Astrocyte of the cerebellum (primary cell): ENCODE measurements around the gene PCNX2.

Experiments
- DNase-seq: peaks from one replicate; pipeline ENCODE4 v3.0.0-alpha.2; 2011; ENCODE audit warnings: low read depth
- H3K4me3 ChIP-seq: 2 replicates; pipeline ENCODE4 v1.5.1; 2011; ENCODE audit warnings: mild to moderate bottlenecking, low read depth, low read length, moderate library complexity
- in situ Hi-C: cut with HindIII; loops from 2 replicates; pipeline ENCODE4 v1.10.0; 2017; ENCODE audit warnings: low sequenced_read_pairs
- TF ChIP-seq, protein P1 (sequence below): IDR thresholded peaks from 2 replicates; pipeline ENCODE4 v1.5.1; 2012; ENCODE audit warnings: low read length, low read depth, moderate library complexity, mild to moderate bottlenecking; ENCODE audit errors: missing control alignments

The PCNX2 gene

DNA sequence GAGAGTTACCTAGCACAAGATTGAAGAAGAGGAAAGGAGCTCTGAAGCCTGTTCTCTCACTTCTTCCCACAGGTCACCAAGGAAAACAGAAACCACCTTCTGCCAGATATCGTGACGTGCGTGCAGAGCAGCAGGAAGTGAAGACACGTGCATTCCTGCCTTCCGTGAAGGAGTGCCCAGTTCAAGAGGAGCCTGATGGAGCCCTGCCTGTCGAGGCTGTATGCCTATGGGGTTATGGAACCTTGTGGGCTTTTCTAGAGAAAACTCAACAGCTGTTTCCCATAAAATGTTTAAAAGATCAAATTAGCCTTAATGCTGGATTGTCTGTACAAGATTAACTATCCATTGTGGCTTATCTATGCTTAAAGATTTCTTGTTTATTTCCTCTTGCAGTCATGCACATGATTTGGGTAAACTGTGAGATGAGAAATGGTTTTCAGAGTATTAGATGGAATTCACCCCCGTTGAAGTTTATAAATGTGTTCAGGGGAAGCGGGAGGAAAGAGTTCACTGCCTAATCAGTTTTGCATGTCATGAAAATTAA is 317.4 kb downstream of the PCNX2 start:
- DNase-seq: no peak

DNA sequence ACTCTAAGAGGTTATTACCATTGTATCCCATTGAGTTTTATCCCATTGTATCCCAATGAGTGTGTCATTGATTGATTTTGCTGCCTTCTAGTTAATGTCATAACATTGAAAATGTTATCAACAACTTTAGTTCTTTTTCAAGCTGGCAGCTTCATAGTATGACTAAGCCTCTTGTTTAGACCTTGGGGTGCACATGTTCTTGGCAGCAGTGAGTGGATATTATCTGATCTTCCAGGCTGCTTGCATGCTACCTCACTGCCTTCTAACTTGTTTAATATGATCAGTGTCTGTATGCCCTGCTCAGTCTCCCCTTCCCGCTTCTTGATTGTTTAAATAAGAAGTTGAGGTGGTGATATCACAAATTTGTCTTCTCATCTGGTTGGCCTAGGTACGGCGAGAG is 320.6 kb downstream of the PCNX2 start:
- DNase-seq: no peak
- in situ Hi-C loops: no loop called here
- TF ChIP-seq, protein P1, sequence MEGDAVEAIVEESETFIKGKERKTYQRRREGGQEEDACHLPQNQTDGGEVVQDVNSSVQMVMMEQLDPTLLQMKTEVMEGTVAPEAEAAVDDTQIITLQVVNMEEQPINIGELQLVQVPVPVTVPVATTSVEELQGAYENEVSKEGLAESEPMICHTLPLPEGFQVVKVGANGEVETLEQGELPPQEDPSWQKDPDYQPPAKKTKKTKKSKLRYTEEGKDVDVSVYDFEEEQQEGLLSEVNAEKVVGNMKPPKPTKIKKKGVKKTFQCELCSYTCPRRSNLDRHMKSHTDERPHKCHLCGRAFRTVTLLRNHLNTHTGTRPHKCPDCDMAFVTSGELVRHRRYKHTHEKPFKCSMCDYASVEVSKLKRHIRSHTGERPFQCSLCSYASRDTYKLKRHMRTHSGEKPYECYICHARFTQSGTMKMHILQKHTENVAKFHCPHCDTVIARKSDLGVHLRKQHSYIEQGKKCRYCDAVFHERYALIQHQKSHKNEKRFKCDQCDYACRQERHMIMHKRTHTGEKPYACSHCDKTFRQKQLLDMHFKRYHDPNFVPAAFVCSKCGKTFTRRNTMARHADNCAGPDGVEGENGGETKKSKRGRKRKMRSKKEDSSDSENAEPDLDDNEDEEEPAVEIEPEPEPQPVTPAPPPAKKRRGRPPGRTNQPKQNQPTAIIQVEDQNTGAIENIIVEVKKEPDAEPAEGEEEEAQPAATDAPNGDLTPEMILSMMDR: no peak
- H3K4me3 ChIP-seq: no peak overlapping the region

More for the DNA sequence above, 317.4 kb downstream of the PCNX2 start:
- TF ChIP-seq, protein P1: no peak
- H3K4me3 ChIP-seq: no peak overlapping the region
- in situ Hi-C loops: no loop called here

DNA sequence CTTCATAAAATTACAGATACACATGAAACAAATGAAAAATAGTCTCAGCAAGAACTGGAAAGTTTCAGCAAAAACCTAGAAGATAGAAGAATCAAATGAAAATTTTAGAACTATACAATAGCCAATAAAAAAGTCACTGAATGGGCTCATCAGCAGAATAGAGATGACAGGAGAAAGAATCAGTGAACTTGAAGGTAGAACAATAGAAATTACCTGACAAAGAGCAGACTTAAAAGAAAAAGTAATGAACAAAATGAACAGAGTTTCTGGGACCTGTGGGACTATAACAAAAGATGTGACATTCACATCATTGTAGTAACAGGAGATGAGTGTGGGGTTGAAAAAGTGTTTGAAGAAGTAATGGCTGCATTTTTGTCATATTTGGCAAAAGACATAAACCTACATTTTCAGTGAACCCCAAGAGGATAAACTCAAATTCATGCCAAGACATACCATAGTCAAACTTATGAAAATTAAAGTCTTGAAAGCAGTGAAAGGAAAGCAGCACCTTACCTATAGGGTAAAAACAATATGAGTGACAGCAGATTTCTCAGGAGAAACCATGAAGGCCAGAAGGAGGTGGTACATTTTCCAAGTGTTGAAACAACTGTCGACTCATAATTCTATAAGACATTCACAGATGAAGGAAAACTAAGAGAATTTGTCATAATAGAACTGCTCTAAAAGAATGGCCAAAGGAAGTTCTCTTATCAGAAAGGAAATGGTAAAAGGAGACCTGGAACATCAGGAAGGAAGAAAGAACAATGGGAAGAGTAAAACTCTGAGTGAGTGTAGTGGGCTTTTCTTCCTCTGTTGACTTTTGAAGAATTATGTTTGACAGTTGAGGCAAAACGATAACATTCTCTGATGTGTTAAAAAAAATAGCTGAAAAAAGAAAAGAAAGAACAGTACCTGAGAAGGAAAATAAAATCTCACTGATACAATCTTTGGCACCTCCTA is 321.6 kb downstream of the PCNX2 start:
- no peak for DNase-seq
- in situ Hi-C loops: no loop called here
- TF ChIP-seq, protein P1: no peak
- H3K4me3 ChIP-seq: no peak overlapping the region

GRCh38 chr1:232970508-232970907 is 325.0 kb downstream of the PCNX2 start:
- DNase-seq: no peak
- in situ Hi-C loops: no loop called here
- TF ChIP-seq, protein P1: no peak
- no peak overlapping the region for H3K4me3 ChIP-seq

DNA sequence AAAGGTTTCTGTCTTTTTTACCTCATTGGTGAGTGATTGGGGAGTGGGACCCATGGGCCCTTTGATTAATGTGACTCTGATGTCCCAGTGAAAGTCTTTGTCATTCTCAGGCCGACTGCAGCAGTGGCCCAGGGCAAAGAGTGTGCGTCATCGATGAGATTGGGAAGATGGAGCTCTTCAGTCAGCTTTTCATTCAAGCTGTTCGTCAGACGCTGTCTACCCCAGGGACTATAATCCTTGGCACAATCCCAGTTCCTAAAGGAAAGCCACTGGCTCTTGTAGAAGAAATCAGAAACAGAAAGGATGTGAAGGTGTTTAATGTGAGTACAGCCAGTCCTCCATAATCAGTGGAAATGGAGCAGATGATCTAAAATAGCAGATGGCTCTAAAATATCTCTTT is 325.7 kb downstream of the PCNX2 start:
- TF ChIP-seq, protein P1: no peak
- in situ Hi-C loops: no loop called here
- H3K4me3 ChIP-seq: no peak overlapping the region
- no peak for DNase-seq

GRCh38 chr1:232968965-232969364 is 326.6 kb downstream of the PCNX2 start:
- H3K4me3 ChIP-seq: no peak overlapping the region
- in situ Hi-C loops: no loop called here
- peak; percentile 76 for DNase-seq
- TF ChIP-seq, protein P1: no peak
